Left lung (tissue), 10 donors: ENCODE results near the gene MDM2. TPM values are rescaled to one million over a fixed set of nuclear protein-coding genes. Genes with fewer than 3 reads are reported as not detected.

Experiments used
- ATAC-seq: fragments of 200-7000 bp; cut with Tn5 transposase; one replicate; pipeline ENCODE4 v1.9.1; 2020; ENCODE audit warnings: moderate library complexity
- DNase-seq, 4 donors: peaks; one replicate each; pipeline ENCODE4 v3.0.0-alpha.2; 2013 to 2020
- H3K27ac ChIP-seq, 2 donors: fragments of 200-600 bp; sonication (generic) in 1 of 2; one replicate each; pipeline versions ENCODE4 v1.5.0 to v1.8.0; 2020 to 2021
- H3K27me3 ChIP-seq, 2 donors: fragments of 200-600 bp; sonication (generic) in 1 of 2; one replicate each; pipeline versions ENCODE4 v1.5.0 to v1.8.0; 2020 to 2021
- H3K36me3 ChIP-seq, 2 donors: fragments of 200-600 bp; sonication (generic) in 1 of 2; one replicate each; pipeline versions ENCODE4 v1.5.0 to v1.8.0; 2020 to 2021
- H3K4me1 ChIP-seq, 2 donors: fragments of 200-600 bp; one replicate each; pipeline ENCODE4 v1.8.0; 2021
- H3K4me3 ChIP-seq, 2 donors: fragments of 200-600 bp; sonication (generic) in 1 of 2; one replicate each; pipeline versions ENCODE4 v1.5.0 to v1.8.0; 2020 to 2021; ENCODE audit warnings: mild to moderate bottlenecking in 1 of 2
- H3K9me3 ChIP-seq, 2 donors: fragments of 200-600 bp; sonication (generic) in 1 of 2; one replicate each; pipeline versions ENCODE4 v1.5.0 to v1.8.0; 2020 to 2021
- intact Hi-C, 2 donors: fragments of 100-400 bp; cut with DNase I; formaldehyde crosslinking; loops; one replicate each; pipeline versions ENCODE4 v1.11.2 to v1.14.2; 2022
- polyA plus RNA-seq, 6 donors: library from polyadenylated mRNA; unstranded; fragments of 120-200 nt; gene quantifications; one replicate each; pipeline ENCODE4 v1.2.1, GENCODE V29; 2013; ENCODE audit not compliant: insufficient read length in 6 of 6
- total RNA-seq, 2 donors: library from RNA; stranded (reverse); fragmentation: NEBNext Ultra II Directional; extraction: Animal tissue kit (Norgen Biotek cat#: 25700); gene quantifications; one replicate each; pipeline ENCODE4 v1.2.1, GENCODE V29; 2021
- TF ChIP-seq, protein P1 (sequence below), 2 donors: fragments of 200-600 bp; sonication (generic) in 1 of 2; IDR thresholded peaks; one replicate each; pipeline versions ENCODE4 v1.5.0 to v1.8.0; 2021; ENCODE audit warnings: antibody characterized with exemption in 2 of 2
- donor health status: DM: no; HTN: yes; CAD: no.
- donor health status: DM: no; HTN: no; CAD: no.

The MDM2 gene
- total and polyA plus RNA-seq, 8 donors = 89.3 to 174 (median 120) TPM

DNA sequence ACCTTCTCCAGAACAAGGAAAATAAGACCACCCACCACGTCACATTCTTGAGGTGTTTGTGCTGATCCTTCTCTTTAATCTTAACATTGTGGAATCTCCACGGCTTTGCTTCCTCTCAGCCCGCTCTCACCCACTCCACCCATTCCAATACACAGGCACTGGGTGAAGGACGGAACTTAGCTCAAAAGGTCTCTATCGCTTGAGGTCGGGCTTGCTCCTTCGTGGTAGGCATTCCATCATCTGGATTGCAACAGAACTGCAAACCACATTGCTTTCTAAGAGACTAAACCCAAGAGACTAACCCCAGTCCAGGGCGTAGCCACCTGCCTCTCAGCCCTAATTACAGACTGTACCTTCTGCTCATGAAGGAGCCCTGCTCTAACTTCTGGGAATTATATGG is 24.0 kb upstream of the MDM2 start:
- no peaks in the 10 kb centered on the region for H3K27me3 ChIP-seq
- H3K27ac ChIP-seq = peak overlapping the region in 1 of 2 donors; percentile 85
- ATAC-seq = peak; percentile 54
- DNase-seq = peak in 1 of 4 donors; percentile 47
- TF ChIP-seq, protein P1, sequence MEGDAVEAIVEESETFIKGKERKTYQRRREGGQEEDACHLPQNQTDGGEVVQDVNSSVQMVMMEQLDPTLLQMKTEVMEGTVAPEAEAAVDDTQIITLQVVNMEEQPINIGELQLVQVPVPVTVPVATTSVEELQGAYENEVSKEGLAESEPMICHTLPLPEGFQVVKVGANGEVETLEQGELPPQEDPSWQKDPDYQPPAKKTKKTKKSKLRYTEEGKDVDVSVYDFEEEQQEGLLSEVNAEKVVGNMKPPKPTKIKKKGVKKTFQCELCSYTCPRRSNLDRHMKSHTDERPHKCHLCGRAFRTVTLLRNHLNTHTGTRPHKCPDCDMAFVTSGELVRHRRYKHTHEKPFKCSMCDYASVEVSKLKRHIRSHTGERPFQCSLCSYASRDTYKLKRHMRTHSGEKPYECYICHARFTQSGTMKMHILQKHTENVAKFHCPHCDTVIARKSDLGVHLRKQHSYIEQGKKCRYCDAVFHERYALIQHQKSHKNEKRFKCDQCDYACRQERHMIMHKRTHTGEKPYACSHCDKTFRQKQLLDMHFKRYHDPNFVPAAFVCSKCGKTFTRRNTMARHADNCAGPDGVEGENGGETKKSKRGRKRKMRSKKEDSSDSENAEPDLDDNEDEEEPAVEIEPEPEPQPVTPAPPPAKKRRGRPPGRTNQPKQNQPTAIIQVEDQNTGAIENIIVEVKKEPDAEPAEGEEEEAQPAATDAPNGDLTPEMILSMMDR (IDR thresholded peaks at IDR 0.05) = no peak
- intact Hi-C loops = no loop called here
- no peaks in the 10 kb centered on the region for H3K36me3 ChIP-seq
- no peaks in the 10 kb centered on the region for H3K9me3 ChIP-seq
- no peak overlapping the region for H3K4me3 ChIP-seq
- peaks cover 0 to 53% of the 10 kb centered on the region in 2 donors for H3K4me1 ChIP-seq

DNA sequence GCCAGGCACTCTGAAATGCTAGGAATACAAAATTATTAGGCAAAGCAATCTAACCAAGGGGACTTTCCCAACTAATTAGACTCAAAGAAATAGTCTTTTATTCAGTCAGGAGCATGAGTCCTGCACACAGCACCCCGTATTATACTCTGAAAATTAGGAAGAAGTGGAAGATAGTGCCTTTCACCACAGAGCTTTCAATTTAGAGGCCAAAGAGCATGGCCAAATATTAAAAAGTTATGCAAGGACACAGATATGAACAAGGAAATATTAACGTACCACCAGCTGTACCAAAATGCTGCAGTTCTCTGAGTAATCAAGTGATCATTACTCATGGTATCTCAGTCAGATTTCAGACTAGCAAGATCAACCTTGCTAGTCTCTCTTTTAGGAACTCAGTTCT is 22.6 kb upstream of the MDM2 start:
- Histone ChIP-seq H3K4me3 (no peak overlapping the region), H3K27me3 (no peaks in the 10 kb centered on the region), H3K4me1 (peaks cover 0 to 53% of the 10 kb centered on the region in 2 donors), H3K27ac (peak overlapping the region in 1 of 2 donors; percentile 85), H3K36me3 (no peaks in the 10 kb centered on the region), H3K9me3 (no peaks in the 10 kb centered on the region)
- intact Hi-C loops = no loop called here
- TF ChIP-seq, protein P1 (IDR thresholded peaks at IDR 0.05) = no peak
- DNase-seq = no peak
- peak; percentile 15 for ATAC-seq

DNA sequence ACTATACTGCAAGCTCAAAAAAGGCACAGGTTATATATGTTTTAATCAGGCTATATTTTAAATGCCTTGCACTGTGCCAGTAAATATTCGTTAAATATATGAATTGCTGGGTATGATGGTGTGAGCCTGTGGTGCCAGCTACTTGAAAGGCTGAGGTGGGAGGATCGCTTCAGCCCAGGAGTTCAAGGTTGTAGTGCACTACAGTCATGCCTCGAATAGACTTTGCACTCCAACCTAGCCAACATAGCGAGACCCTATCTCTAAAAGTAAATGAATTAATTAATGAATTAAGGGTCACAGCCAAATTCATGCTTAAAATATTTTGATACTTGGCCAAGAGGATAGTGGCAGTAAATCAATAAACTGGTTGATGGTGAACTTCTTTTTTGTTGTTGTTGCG is 22.2 kb upstream of the MDM2 start:
- Histone ChIP-seq H3K4me3 (no peak overlapping the region), H3K27ac (peak overlapping the region in 1 of 2 donors; percentile 85), H3K4me1 (peaks cover 0 to 53% of the 10 kb centered on the region in 2 donors), H3K36me3 (no peaks in the 10 kb centered on the region), H3K27me3 (no peaks in the 10 kb centered on the region), H3K9me3 (no peaks in the 10 kb centered on the region)
- DNase-seq (no peak), ATAC-seq (no peak)
- TF ChIP-seq, protein P1 (IDR thresholded peaks at IDR 0.05) = no peak
- intact Hi-C loops = no loop called here

DNA sequence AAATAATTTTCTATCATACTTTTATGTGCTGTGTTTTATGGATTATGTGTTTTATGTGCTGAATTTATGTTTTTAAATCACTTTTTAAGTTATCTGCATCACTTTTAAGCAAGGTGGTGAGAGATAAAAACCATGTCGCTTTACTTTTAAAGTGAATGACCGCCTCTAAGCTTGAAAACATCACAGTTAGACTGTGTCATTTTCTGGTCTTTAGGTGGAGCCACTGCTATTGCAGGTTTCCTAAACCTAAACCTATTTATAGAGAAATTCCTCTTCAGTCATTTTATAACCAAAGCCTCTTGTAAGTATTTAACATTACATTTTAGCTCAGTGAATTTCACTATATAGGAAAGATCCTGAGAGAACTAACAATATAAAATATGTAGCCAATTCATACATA is 21.0 kb upstream of the MDM2 start:
- Histone ChIP-seq H3K4me1 (peaks cover 0 to 53% of the 10 kb centered on the region in 2 donors), H3K9me3 (no peaks in the 10 kb centered on the region), H3K27me3 (no peaks in the 10 kb centered on the region), H3K27ac (peak overlapping the region; percentile 60 to 85), H3K36me3 (no peaks in the 10 kb centered on the region), H3K4me3 (no peak overlapping the region)
- TF ChIP-seq, protein P1 (IDR thresholded peaks at IDR 0.05) = no peak
- intact Hi-C loops = no loop called here
- ATAC-seq = peak; percentile 33
- DNase-seq = no peak

DNA sequence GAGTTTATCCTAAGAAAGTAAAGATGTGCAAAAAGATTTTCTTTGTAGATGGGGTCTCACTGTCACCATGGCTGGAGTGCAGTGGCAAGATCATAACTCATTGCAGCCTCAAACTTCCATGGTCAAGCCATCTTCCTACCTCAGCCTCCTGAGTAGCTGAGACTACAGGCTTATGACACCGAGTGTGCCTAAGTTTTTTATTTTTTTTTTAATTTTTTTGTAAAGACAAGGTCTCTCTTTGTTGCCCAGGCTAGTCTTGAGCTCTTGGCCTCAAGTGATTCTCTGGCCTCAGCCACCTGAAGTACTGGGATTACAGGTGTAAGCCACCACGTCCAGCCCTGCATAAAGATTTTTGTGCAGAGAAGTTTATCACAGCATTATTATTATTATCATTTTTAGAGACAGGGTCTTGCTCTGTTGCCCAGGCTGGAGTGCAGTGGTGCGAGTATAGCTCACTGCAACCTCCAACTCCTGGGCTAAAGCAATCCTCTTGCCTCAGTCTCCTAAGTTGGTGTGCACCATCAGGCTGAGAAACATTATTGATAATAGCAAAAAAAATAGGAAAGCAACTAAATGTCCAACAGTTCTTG is 19.3 kb upstream of the MDM2 start:
- no peaks in the 10 kb centered on the region for H3K27me3 ChIP-seq
- H3K36me3 ChIP-seq = no peaks in the 10 kb centered on the region
- no peak for DNase-seq
- peaks cover 0 to 49% of the 10 kb centered on the region in 2 donors for H3K4me1 ChIP-seq
- TF ChIP-seq, protein P1 (IDR thresholded peaks at IDR 0.05) = no peak
- intact Hi-C loops = no loop called here
- no peak for ATAC-seq
- no peaks in the 10 kb centered on the region for H3K9me3 ChIP-seq
- peak overlapping the region in 1 of 2 donors; percentile 85 for H3K27ac ChIP-seq
- H3K4me3 ChIP-seq = no peak overlapping the region
